BJ (cell line): ENCODE results near the gene DOCK3. TPM values are rescaled to one million over a fixed set of nuclear protein-coding genes. Genes with fewer than 3 reads are reported as not detected.

Experiments
- CTCF ChIA-PET: fragments of 350-600 bp; formaldehyde crosslinking; extraction: SDS; loops from one replicate; lab custom pipeline; 2021; ENCODE audit warnings: antibody characterized with exemption, inconsistent platforms; lab: Yijun Ruan, JAX
- POLR2A ChIA-PET: fragments of 300-600 bp; sonication (Branson Sonifier 250); formaldehyde crosslinking; extraction: SDS; loops from one replicate; lab custom pipeline; 2021; ENCODE audit warnings: antibody characterized with exemption; lab: Charles Lee
- DNase-seq: peaks from one replicate; pipeline ENCODE4 v3.0.0-alpha.2; 2011; ENCODE audit warnings: low read depth
- H3K27me3 ChIP-seq: 2 replicates; pipeline ENCODE4 v1.6.0; 2011; ENCODE audit warnings: low read length; ENCODE audit not compliant: control insufficient read depth, insufficient read depth
- H3K36me3 ChIP-seq: 2 replicates; pipeline ENCODE4 v1.5.1; 2011; ENCODE audit warnings: low read length; ENCODE audit not compliant: control insufficient read depth, insufficient read depth
- H3K4me3 ChIP-seq: 2 replicates; pipeline ENCODE4 v1.5.1; 2011; ENCODE audit warnings: low read depth, mild to moderate bottlenecking, control low read depth, low read length
- polyA plus RNA-seq: library from polyadenylated mRNA; depleted of rRNA; stranded (reverse); fragments of >200 nt; gene quantifications from 2 replicates; pipeline ENCODE4 v1.2.3, GENCODE V29; 2011
- TF ChIP-seq, protein P1 (sequence below): IDR thresholded peaks from 2 replicates; pipeline ENCODE4 v1.5.1; 2011; ENCODE audit warnings: low read depth, mild to moderate bottlenecking, control low read depth, inconsistent platforms, low read length, moderate library complexity; ENCODE audit not compliant: insufficient read depth

Gene DOCK3
- polyA plus RNA-seq, 1 experiment = 0.09 TPM

DNA sequence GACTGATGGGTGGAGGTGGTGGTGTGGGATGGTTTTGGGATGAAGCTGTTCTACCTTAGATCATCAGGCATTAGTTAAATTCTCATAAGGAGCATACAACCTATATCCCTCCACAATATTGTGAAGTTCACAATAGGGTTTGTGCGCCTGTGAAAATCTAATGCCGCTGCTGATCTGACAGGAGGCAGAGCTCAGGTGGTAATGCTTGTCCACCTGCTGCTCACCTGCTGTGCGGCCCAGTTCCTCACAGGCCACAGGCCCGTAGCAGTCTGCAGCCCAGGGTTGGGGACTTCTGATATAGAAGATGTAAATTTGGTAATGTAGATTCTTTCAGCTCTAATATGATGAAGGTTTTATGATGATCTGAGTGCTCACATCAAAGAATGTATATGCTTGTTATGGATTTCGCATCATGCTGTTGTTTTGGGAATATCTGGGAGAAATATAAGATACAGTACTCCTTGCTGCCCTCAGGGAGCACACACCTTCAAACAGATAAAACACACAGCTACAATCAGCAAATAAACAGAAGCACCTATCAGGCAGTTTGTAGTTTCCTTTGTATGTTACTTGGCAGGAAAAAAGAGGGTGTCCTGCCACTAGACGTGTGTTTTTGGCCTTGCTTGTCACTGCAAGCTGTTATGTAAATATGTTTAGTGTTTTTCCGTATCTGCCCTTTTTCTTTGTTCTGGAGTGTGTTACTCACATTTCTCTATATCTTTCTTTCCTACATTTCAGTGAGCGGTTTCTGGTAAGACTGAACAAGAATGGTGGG is 471.3 kb downstream of the DOCK3 start:
- POLR2A ChIA-PET = no interaction called here
- CTCF ChIA-PET = interaction anchor here (1.1 kb wide), 1 partner anchor 47 kb away, joined by 5 read pairs; no protein-coding TSS in a partner anchor
- H3K4me3 ChIP-seq = no peak overlapping the region
- no peaks in the 10 kb centered on the region for H3K27me3 ChIP-seq
- no peak for DNase-seq
- H3K36me3 ChIP-seq = no peaks in the 10 kb centered on the region
- TF ChIP-seq, protein P1, sequence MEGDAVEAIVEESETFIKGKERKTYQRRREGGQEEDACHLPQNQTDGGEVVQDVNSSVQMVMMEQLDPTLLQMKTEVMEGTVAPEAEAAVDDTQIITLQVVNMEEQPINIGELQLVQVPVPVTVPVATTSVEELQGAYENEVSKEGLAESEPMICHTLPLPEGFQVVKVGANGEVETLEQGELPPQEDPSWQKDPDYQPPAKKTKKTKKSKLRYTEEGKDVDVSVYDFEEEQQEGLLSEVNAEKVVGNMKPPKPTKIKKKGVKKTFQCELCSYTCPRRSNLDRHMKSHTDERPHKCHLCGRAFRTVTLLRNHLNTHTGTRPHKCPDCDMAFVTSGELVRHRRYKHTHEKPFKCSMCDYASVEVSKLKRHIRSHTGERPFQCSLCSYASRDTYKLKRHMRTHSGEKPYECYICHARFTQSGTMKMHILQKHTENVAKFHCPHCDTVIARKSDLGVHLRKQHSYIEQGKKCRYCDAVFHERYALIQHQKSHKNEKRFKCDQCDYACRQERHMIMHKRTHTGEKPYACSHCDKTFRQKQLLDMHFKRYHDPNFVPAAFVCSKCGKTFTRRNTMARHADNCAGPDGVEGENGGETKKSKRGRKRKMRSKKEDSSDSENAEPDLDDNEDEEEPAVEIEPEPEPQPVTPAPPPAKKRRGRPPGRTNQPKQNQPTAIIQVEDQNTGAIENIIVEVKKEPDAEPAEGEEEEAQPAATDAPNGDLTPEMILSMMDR = no peak

- ChIA-PET CTCF (no interaction called here), POLR2A (no interaction called here)
- DNase-seq = no peak
- Histone ChIP-seq H3K4me3 (no peak overlapping the region), H3K36me3 (no peaks in the 10 kb centered on the region), H3K27me3 (no peaks in the 10 kb centered on the region)
- TF ChIP-seq, protein P1 = no peak
Measured at GRCh38 chr3:51146781-51147180, 472.1 kb downstream of the DOCK3 start.

DNA sequence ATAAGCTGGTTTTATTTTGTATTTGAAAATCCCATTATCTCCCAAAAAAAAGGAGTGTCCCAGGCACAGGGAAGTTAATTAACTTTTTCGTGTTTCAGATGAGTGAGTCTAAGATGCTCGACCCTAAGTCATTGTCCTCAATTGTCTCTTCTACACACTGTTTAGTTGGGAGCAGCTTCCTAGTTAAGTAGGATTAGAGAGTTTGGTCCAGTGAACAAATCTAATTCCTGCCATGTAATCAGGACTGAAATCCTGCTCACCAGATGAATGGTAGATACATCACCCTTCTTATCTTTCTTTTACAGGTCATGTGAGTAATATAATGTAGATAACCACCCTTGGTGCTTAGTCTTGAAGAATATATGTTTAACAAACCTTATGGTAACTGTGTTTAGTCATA is 481.4 kb downstream of the DOCK3 start:
- no peak for DNase-seq
- TF ChIP-seq, protein P1 = no peak
- ChIA-PET POLR2A (no interaction called here), CTCF (interaction anchor here (0.7 to 1.3 kb wide), 2 partner anchors 17 to 1433 kb away, joined by 3 to 4 read pairs; no protein-coding TSS in a partner anchor)
- Histone ChIP-seq H3K27me3 (no peaks in the 10 kb centered on the region), H3K36me3 (no peaks in the 10 kb centered on the region), H3K4me3 (no peak overlapping the region)

- TF ChIP-seq, protein P1 = no peak
- Histone ChIP-seq H3K36me3 (no peaks in the 10 kb centered on the region), H3K27me3 (no peaks in the 10 kb centered on the region), H3K4me3 (no peak overlapping the region)
- CTCF ChIA-PET = no interaction called here
- POLR2A ChIA-PET = no interaction called here
- DNase-seq = no peak
Measured at GRCh38 chr3:51163051-51163450, 488.3 kb downstream of the DOCK3 start.

DNA sequence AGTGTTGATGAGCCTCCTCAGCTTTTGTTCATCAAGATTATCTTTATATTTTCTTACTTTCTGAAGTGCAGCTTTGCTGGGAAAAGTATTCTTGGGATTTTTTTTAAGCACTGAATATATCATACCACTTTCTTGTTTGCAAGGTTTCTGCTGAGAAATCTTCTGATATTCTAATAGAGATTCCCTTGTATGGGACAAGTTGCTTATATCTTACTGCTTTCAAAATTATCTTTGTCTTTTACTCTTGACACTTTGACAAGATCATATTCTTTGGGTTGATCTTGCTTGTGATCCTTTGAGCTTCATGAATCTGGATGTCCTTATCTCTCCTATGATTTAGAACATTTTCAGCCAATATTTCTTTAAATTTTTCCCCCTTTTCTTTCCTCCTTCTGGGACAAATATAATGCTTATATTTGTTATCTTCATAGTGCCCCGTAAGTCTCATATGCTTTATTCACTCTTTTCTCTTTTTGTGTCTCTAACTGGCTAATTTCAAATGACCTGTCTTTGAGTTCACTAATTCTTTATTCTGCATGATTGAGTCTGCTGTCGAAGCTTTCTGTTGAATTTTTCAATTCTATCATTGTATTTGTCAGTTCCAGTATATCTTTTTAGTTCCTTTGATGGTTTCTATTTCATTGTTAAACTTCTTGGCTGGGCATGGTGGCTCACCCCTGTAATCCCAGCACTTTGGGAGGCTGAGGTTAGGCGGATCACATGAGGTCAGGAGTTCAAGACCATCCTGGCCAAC is 499.0 kb downstream of the DOCK3 start:
- Histone ChIP-seq H3K4me3 (no peak overlapping the region), H3K27me3 (no peaks in the 10 kb centered on the region), H3K36me3 (no peaks in the 10 kb centered on the region)
- TF ChIP-seq, protein P1 = no peak
- CTCF ChIA-PET = interaction anchor here (0.6 kb wide), 2 partner anchors 17 to 330 kb away, joined by 4 read pairs; no protein-coding TSS in a partner anchor
- POLR2A ChIA-PET = no interaction called here
- DNase-seq = no peak
